GM08714 (cell line): ENCODE data around the gene FUT9.

Experiments
- H3K4me3 ChIP-seq: fragments of 200-500 bp; sonication (Bioruptor generic); 2 replicates; pipeline ENCODE4 v1.5.1; 2014; ENCODE audit warnings: mild to moderate bottlenecking, low read length, inconsistent platforms
- ZNF274 ChIP-seq: IDR thresholded peaks from 2 replicates; pipeline ENCODE4 v1.6.1; 2012; ENCODE audit warnings: mild to moderate bottlenecking, low read depth, low read length

Gene FUT9

GRCh38 chr6:96015518-96016333, at the start of gene FUT9:
Gene FUT9, plus strand, starts transcription at chr6:96015974. Its CDS starts 187,182 bp downstream, at chr6:96203156.
- H3K4me3 ChIP-seq, result no peak within 1 kb of the TSS

GRCh38 chr6:95967594-95967993, 48.2 kb upstream of the FUT9 start:
- TF ChIP-seq ZNF274, result no peak
- H3K4me3 ChIP-seq, result no peak overlapping the region

More at GRCh38 chr6:96015518-96016333, at the start of gene FUT9:
- no peak for TF ChIP-seq ZNF274

- H3K4me3 ChIP-seq, result no peak overlapping the region
- no peak for TF ChIP-seq ZNF274
Observed at GRCh38 chr6:95973976-95974375, 41.8 kb upstream of the FUT9 start.

- TF ChIP-seq ZNF274, result no peak
- H3K4me3 ChIP-seq, result no peak overlapping the region
Observed at GRCh38 chr6:95978230-95978629, 37.5 kb upstream of the FUT9 start.

- no peak overlapping the region for H3K4me3 ChIP-seq
Observed at GRCh38 chr6:95991906-95992305, 23.9 kb upstream of the FUT9 start.

GRCh38 chr6:95994151-95994550, 21.6 kb upstream of the FUT9 start:
- no peak overlapping the region for H3K4me3 ChIP-seq
- no peak for TF ChIP-seq ZNF274

More at GRCh38 chr6:95991906-95992305, 23.9 kb upstream of the FUT9 start:
- no peak for TF ChIP-seq ZNF274

- TF ChIP-seq ZNF274, result no peak
- H3K4me3 ChIP-seq, result no peak overlapping the region
Observed at GRCh38 chr6:95998133-95998532, 17.6 kb upstream of the FUT9 start.

GRCh38 chr6:96001891-96002575, 13.7 kb upstream of the FUT9 start:
- TF ChIP-seq ZNF274, result no peak
- no peak overlapping the region for H3K4me3 ChIP-seq

- H3K4me3 ChIP-seq, result no peak overlapping the region
- no peak for TF ChIP-seq ZNF274
Observed at GRCh38 chr6:96002576-96002910, 13.2 kb upstream of the FUT9 start.

GRCh38 chr6:96002912-96003311, 12.9 kb upstream of the FUT9 start:
- no peak for TF ChIP-seq ZNF274
- H3K4me3 ChIP-seq, result no peak overlapping the region

- H3K4me3 ChIP-seq, result no peak overlapping the region
- no peak for TF ChIP-seq ZNF274
Observed at GRCh38 chr6:96007663-96008062, 8.1 kb upstream of the FUT9 start.

- no peak for TF ChIP-seq ZNF274
- no peak overlapping the region for H3K4me3 ChIP-seq
Observed at GRCh38 chr6:96013531-96013930, 2.2 kb upstream of the FUT9 start.

GRCh38 chr6:96014846-96015517, 792 bp upstream of the FUT9 start:
- H3K4me3 ChIP-seq, result no peak overlapping the region
- no peak for TF ChIP-seq ZNF274

GRCh38 chr6:96016334-96017069, 728 bp downstream of the FUT9 start:
- H3K4me3 ChIP-seq, result no peak overlapping the region
- no peak for TF ChIP-seq ZNF274
